Spleen (tissue), 11 donors: ENCODE results near the gene DNASE2. TPM values are rescaled to one million over a fixed set of nuclear protein-coding genes. Genes with fewer than 3 reads are reported as not detected.
"Not testable (repeated sequence)": the region's sequence is repeated elsewhere in the genome, so short reads cannot be mapped to it uniquely, and the experiment has no call there.

Experiments used
- DNase-seq: peaks from one replicate; pipeline ENCODE4 v3.0.0-alpha.2; 2020
- H3K27ac ChIP-seq, 8 donors: fragments of 200-600 bp; sonication (generic) in 7 of 8; 1 replicate in 4 of 8; 2 replicates in 4 of 8; pipeline versions ENCODE4 v1.5.0 to v1.8.0; 2016 to 2021; ENCODE audit warnings: inconsistent platforms in 4 of 8, mild to moderate bottlenecking in 4 of 8, moderate library complexity in 1 of 8
- H3K27me3 ChIP-seq, 7 donors: fragments of 200-600 bp; sonication (generic) in 6 of 7; replicated peaks in 1 of 7; 1 replicate in 4 of 7; 2 replicates in 3 of 7; pipeline versions ENCODE4 v1.5.0 to v1.8.0; 2016 to 2021; ENCODE audit warnings: inconsistent platforms in 3 of 7, mild to moderate bottlenecking in 1 of 7
- H3K36me3 ChIP-seq, 6 donors: fragments of 200-600 bp; sonication (generic) in 5 of 6; 1 replicate in 4 of 6; 2 replicates in 2 of 6; pipeline versions ENCODE4 v1.5.0 to v1.8.0; 2016 to 2021; ENCODE audit warnings: inconsistent platforms in 2 of 6
- H3K4me1 ChIP-seq, 6 donors: fragments of 200-600 bp; sonication (generic) in 5 of 6; 1 replicate in 3 of 6; 2 replicates in 3 of 6; pipeline versions ENCODE4 v1.5.0 to v1.8.0; 2016 to 2021; ENCODE audit warnings: inconsistent platforms in 3 of 6
- H3K4me3 ChIP-seq, 8 donors: fragments of 200-600 bp; sonication (generic) in 7 of 8; 1 replicate in 4 of 8; 2 replicates in 4 of 8; pipeline versions ENCODE4 v1.5.0 to v1.8.0; 2016 to 2021; ENCODE audit warnings: inconsistent platforms in 4 of 8, mild to moderate bottlenecking in 4 of 8, moderate library complexity in 2 of 8
- H3K9me3 ChIP-seq, 8 donors: fragments of 200-600 bp; sonication (generic) in 7 of 8; 1 replicate in 4 of 8; 2 replicates in 4 of 8; pipeline versions ENCODE4 v1.5.0 to v1.8.0; 2016 to 2021; ENCODE audit warnings: inconsistent platforms in 4 of 8
- POLR2A ChIP-seq, 3 donors: fragments of 450-650 bp; IDR thresholded peaks; one replicate each; pipeline ENCODE4 v1.5.1; 2017; ENCODE audit warnings: antibody characterized with exemption in 3 of 3, mild to moderate bottlenecking in 1 of 3
- POLR2AphosphoS5 ChIP-seq, 3 donors: sonication (generic); formaldehyde crosslinking; IDR thresholded peaks; one replicate each; pipeline ENCODE4 v1.5.1; 2017; ENCODE audit warnings: antibody characterized with exemption in 3 of 3
- WGBS, 5 donors: extraction: QIAGEN DNeasy Blood & Tissue Kit in 3 of 5; methylation state at CpG; one replicate each; pipeline versions ENCODE4 v1.1.5 to v1.1.7; 2013 to 2018; 5-methylcytosine and 5-hydroxymethylcytosine counted together
- intact Hi-C: fragments of 100-400 bp; cut with DNase I; formaldehyde crosslinking; loops from one replicate; pipeline ENCODE4 v1.15.0; 2023; ENCODE audit warnings: low total_unique reads
- polyA plus RNA-seq, 3 donors: library from polyadenylated mRNA; stranded (reverse); fragments of 200-250 nt; gene quantifications; one replicate each; pipeline ENCODE4 v1.2.1, GENCODE V29; 2013
- total RNA-seq, 7 donors: library from RNA; depleted of rRNA in 3 of 7; stranded (reverse); fragments of >200 nt in 3 of 7; fragmentation: NEBNext Ultra II Directional in 4 of 7; extraction: Animal tissue kit (Norgen Biotek cat#: 25700) in 4 of 7; gene quantifications; one replicate each; pipeline versions ENCODE4 v1.1.0 to v1.2.1, GENCODE V29; 2016 to 2021
- TF ChIP-seq, protein P1 (sequence below), 11 experiments: fragments of 200-600 bp in 7 of 11; fragments of 450-650 bp in 4 of 11; sonication (generic) in 4 of 11; IDR thresholded peaks in 8 of 11; conservative IDR thresholded peaks in 3 of 11; 1 replicate in 7 of 11; 2 replicates in 4 of 11; pipeline versions ENCODE4 v1.4.0 to v1.8.0; 2016 to 2021; ENCODE audit warnings: antibody characterized with exemption in 11 of 11, inconsistent platforms in 4 of 11, mild to moderate bottlenecking in 1 of 11
- donor health status: healthy with polysubstance abuse.
- donor health status: DM: no; HTN: no; CAD: no; lungs with moderate emphysema.
- donor health status: DM: no; HTN: no; CAD: no.
- donor health status: Bipolar disorder and iron deficiency.
- donor health status: healthy.
- donor health status: DM: no; HTN: no; CAD: no.
- donor health status: DM: yes; HTN: yes; CAD: no.

Gene DNASE2
- total and polyA plus RNA-seq, 10 donors: 19.5 to 36.1 (median 26.3) TPM

DNA sequence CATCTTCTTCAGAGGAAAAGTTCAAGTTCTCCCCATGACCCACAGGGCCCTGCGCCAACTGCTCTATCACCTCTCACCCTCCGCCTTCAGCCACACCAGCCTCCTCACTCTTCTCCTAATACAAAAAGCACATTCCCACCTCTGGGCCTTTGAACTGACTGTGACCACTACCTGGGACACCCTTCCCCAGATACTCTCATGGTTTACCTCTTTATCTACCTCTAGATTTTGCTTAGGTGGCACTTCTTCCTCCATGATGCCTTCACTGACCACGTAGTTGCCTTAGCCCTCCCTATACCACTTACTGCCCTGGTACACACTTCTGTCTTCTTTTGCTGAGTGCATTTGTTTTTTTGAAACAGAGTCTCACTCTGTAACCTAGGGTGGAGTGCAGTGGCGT lies 41.7 kb upstream of the DNASE2 start:
- 95 to 98% (median 97%) methylated on average over 4 of the region's 4 CpGs for WGBS, 5 donors
- intact Hi-C loops: no loop called here
- no peaks in the 10 kb centered on the region for H3K9me3 ChIP-seq
- H3K36me3 ChIP-seq: peaks cover 13 to 65% (median 58%) of the 10 kb centered on the region in 6 donors
- no peaks in the 10 kb centered on the region for H3K27me3 ChIP-seq
- no peak for DNase-seq
- TF ChIP-seq POLR2AphosphoS5 (IDR thresholded peaks at IDR 0.05) (no peak), POLR2A (IDR thresholded peaks at IDR 0.05) (no peak)
- TF ChIP-seq, protein P1, sequence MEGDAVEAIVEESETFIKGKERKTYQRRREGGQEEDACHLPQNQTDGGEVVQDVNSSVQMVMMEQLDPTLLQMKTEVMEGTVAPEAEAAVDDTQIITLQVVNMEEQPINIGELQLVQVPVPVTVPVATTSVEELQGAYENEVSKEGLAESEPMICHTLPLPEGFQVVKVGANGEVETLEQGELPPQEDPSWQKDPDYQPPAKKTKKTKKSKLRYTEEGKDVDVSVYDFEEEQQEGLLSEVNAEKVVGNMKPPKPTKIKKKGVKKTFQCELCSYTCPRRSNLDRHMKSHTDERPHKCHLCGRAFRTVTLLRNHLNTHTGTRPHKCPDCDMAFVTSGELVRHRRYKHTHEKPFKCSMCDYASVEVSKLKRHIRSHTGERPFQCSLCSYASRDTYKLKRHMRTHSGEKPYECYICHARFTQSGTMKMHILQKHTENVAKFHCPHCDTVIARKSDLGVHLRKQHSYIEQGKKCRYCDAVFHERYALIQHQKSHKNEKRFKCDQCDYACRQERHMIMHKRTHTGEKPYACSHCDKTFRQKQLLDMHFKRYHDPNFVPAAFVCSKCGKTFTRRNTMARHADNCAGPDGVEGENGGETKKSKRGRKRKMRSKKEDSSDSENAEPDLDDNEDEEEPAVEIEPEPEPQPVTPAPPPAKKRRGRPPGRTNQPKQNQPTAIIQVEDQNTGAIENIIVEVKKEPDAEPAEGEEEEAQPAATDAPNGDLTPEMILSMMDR (IDR thresholded peaks at IDR 0.05 in 8 of 11, conservative IDR thresholded peaks at IDR 0.05 in 3 of 11): no peak
- H3K4me1 ChIP-seq: peaks cover 4 to 17% (median 12%) of the 10 kb centered on the region in 6 donors
- H3K27ac ChIP-seq: no peak overlapping the region
- no peak overlapping the region for H3K4me3 ChIP-seq

DNA sequence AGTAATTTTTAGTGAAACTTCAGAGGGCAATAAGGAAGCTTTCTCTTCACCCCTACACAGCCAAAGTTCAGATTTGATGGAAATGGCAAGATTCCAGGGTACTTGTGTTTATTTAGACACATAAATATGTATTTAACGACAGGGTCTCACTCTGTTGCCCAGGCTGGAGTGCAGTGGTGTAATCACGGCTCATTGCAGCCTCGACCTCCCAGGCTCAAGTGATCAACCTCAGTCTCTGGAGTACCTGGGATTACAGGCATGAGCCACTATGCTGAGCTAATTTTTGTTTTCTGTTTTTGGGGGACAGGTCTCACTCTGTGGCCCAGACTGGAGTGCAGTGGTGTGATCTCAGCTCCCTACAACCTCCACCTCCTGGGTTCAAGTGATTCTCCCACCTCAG lies 39.8 kb upstream of the DNASE2 start:
- no peaks in the 10 kb centered on the region for H3K27me3 ChIP-seq
- H3K9me3 ChIP-seq: no peaks in the 10 kb centered on the region
- WGBS, 5 donors: 69 to 82% (median 78%) methylated on average over 3 of the region's 3 CpGs
- no peak overlapping the region for H3K4me3 ChIP-seq
- TF ChIP-seq, protein P1 (IDR thresholded peaks at IDR 0.05 in 8 of 11, conservative IDR thresholded peaks at IDR 0.05 in 3 of 11): no peak
- TF ChIP-seq POLR2AphosphoS5 (IDR thresholded peaks at IDR 0.05): no peak
- TF ChIP-seq POLR2A (IDR thresholded peaks at IDR 0.05): no peak
- intact Hi-C loops: no loop called here
- H3K4me1 ChIP-seq: peaks cover 4 to 17% (median 12%) of the 10 kb centered on the region in 6 donors
- peaks cover 6 to 46% (median 39%) of the 10 kb centered on the region in 6 donors for H3K36me3 ChIP-seq
- no peak for DNase-seq
- no peak overlapping the region for H3K27ac ChIP-seq

DNA sequence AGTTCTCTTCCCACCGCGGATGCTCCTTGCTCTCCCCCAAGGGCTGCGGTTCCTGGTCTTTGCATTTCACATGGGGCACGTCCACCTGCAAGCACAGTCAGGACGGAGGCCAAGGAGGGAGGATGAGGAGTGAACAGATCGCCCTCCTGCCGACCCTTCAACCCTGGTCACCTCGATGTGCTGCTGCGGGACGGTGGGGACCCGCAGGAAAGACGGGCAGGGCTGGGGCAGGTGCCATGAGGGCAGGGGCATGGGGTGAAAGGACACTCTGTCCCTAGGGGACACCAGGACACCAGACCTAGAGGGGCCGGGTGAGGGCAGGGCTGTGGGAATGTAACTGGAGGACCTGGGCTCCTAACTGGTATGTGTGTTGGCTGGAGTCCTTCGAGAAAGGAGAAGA lies 37.0 kb upstream of the DNASE2 start:
- TF ChIP-seq POLR2AphosphoS5 (IDR thresholded peaks at IDR 0.05): peak in 1 of 3 donors; percentile 48
- no peak for TF ChIP-seq POLR2A (IDR thresholded peaks at IDR 0.05)
- no peaks in the 10 kb centered on the region for H3K27me3 ChIP-seq
- intact Hi-C loops: no loop called here
- no peak overlapping the region for H3K27ac ChIP-seq
- no peak for DNase-seq
- peaks cover 11 to 36% (median 28%) of the 10 kb centered on the region in 6 donors for H3K4me1 ChIP-seq
- H3K9me3 ChIP-seq: no peaks in the 10 kb centered on the region
- H3K36me3 ChIP-seq: peaks cover 0 to 18% (median 12%) of the 10 kb centered on the region in 6 donors
- WGBS, 5 donors: 90 to 97% (median 92%) methylated on average over 14 of the region's 14 CpGs
- no peak overlapping the region for H3K4me3 ChIP-seq

DNA sequence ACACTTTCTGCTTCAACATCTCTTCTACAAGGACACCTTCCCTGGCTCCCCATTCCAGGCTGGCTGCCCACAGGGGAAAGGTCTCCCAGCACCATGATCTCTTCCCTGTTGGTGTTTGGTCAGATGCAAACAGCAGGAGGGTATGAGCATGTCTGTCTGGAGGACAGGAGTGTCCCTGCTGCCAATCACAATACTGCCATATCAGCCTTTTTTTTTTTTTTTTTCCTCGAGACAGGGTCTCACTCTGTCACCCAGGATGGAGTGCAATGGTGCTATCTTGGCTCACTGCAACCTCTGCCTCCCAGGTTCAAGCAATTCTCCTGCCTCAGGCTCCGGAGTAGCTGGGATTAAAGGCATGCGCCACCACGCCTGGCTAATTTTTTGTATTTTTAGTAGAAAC lies 34.6 kb upstream of the DNASE2 start:
- H3K9me3 ChIP-seq, H3K36me3 ChIP-seq, H3K27ac ChIP-seq, H3K27me3 ChIP-seq, H3K4me3 ChIP-seq, intact Hi-C loops, DNase-seq: not testable (repeated sequence)
- WGBS, 5 donors: 85 to 92% (median 92%) methylated on average over 4 of the region's 4 CpGs
- peaks cover 11 to 48% (median 36%) of the 10 kb centered on the region in 6 donors for H3K4me1 ChIP-seq

DNA sequence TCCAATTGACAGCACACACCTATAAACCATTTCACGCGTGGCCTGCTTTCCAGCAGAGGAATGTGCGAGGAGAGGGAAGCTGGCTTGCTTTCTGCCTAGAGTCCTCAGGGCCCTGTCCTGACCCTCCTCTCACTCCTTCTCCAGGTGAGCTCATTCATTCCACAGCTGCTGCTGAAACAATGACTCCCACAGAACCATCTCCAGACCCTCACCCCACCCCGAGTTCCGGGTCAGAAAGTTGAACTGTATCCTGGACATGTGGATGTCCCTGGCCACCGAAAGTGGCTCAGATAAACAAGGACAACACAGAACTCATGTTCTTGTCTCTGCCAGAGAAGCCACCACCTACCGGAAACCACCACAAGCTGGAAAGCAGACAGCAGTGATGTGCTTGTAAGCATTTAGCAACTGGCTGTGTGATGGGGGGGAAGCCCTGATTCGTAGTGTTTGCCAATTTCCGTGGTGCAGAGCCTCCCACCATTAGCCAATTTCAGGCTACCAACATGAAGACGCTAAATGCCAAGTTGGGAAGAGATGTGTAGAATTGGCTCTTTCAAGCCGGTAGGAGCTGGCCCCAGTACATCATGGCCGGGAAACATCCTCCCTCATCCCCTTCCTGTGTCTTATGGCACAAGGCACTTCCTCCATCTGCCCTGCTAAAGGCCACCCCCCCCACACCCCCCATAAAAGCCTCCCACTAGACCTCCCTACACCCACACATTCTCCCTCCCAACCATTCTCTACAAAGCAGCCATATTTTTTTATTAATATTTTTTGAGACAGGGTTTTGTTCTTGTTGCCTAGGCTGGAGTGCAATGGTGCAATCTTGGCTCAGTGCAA lies 32.8 kb upstream of the DNASE2 start:
- no peak for TF ChIP-seq POLR2A (IDR thresholded peaks at IDR 0.05)
- TF ChIP-seq, protein P1 (IDR thresholded peaks at IDR 0.05 in 8 of 11, conservative IDR thresholded peaks at IDR 0.05 in 3 of 11): no peak
- TF ChIP-seq POLR2AphosphoS5 (IDR thresholded peaks at IDR 0.05): peak in 1 of 3 donors; percentile 46
- intact Hi-C loops: no loop called here
- Histone ChIP-seq H3K4me3 (peak overlapping the region in 1 of 8 donors; percentile 38), H3K27ac (peak overlapping the region; percentile 42 to 86 (median 73)), H3K4me1 (peaks cover 9 to 40% (median 30%) of the 10 kb centered on the region in 6 donors), H3K36me3 (no peaks in the 10 kb centered on the region), H3K27me3 (no peaks in the 10 kb centered on the region), H3K9me3 (no peaks in the 10 kb centered on the region)
- peak; percentile 84 for DNase-seq
- WGBS, 5 donors: 23 to 37% (median 31%) methylated on average over 11 to 12 of the region's 12 CpGs
